SK-N-MC (cell line): ENCODE data around the gene C1QL2.

Experiments used
- DNase-seq: peaks from one replicate; pipeline ENCODE4 v3.0.0-alpha.2; 2011; ENCODE audit warnings: low read depth, low spot score
- H3K27ac ChIP-seq: fragments of 200-600 bp; sonication (generic); 2 replicates; pipeline ENCODE4 v1.5.1; 2016; ENCODE audit warnings: mixed run types
- H3K36me3 ChIP-seq: fragments of 200-600 bp; sonication (generic); 2 replicates; pipeline ENCODE4 v1.6.1; 2017; ENCODE audit warnings: antibody characterized with exemption, low read length, mixed read lengths; ENCODE audit not compliant: insufficient read depth
- H3K4me3 ChIP-seq: fragments of 200-600 bp; sonication (generic); 2 replicates; pipeline ENCODE4 v1.5.1; 2016
- H3K9ac ChIP-seq: fragments of 200-600 bp; sonication (generic); 2 replicates; pipeline ENCODE4 v1.8.0; 2017; ENCODE audit warnings: mixed run types, mixed read lengths; ENCODE audit not compliant: insufficient read length
- H3K9me3 ChIP-seq: fragments of 200-600 bp; sonication (generic); 2 replicates; pipeline ENCODE4 v1.6.1; 2017; ENCODE audit warnings: low read depth, mild to moderate bottlenecking, antibody characterized with exemption, low read length, moderate library complexity, mixed read lengths
- EZH2 ChIP-seq: fragments of 200-600 bp; sonication (generic); IDR thresholded peaks from one replicate; pipeline ENCODE4 v1.6.1; 2017; ENCODE audit warnings: antibody characterized with exemption
- FOXP2 ChIP-seq: optimal IDR thresholded peaks from 2 replicates; pipeline ENCODE3; 2011; ENCODE audit warnings: mild to moderate bottlenecking, moderate library complexity; ENCODE audit not compliant: insufficient read depth; ENCODE audit errors: extremely low read length, control extremely low read depth
- POLR2AphosphoS5 ChIP-seq: IDR thresholded peaks from 2 replicates; pipeline ENCODE4 v1.6.1; 2012; ENCODE audit warnings: mild to moderate bottlenecking, low read depth, low read length, borderline replicate concordance

Gene C1QL2

DNA sequence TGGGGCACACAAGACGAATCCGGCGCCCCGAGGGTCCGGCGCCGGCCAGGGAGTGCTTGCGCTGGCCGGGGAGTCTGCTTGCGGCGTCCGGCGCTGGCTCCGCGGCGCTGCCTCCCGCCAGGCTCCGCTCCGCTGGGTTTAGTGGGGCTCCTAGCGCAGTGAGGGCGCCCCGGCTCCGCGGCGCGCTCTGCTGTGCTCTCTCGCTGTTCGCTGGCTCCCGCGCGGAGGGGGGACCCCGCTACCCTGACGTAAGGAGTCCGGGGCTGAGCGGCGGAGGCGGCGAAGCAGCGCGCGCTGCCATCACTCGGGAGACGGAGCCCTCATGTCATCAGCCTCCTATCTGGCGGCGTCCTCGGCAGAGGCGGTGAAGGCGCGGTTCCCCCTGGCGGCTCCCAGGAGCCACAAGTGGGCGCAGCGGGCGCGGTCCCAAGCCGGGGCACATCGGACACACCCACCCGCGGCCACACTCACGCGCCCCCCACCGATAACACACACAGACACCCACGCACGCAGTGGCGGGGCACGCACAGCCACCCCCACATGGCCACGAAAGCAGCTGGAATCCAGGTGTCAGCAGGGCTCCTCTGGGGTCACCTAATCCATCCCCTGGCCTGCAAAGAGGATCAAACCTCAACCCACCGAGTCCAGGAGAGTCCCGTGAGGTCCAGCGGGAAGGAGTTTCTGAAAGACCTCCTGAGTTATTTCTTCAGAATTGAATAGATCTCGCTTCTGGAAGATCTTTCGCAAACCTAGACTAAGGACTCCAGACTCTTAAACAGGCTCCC, at the start of gene C1QL2:
TSS of gene C1QL2 (minus strand) at position 189 of the 785 bp plus-strand sequence. CDS start 482 bp downstream, outside the sequence.
- H3K9ac ChIP-seq: no peak within 1 kb of the TSS
- H3K4me3 ChIP-seq: no peak within 1 kb of the TSS
- no peak within 1 kb of the TSS for H3K27ac ChIP-seq
- H3K36me3 ChIP-seq: no peaks in the 10 kb centered on the region
- DNase-seq: no peak
- no peaks in the 10 kb centered on the region for H3K9me3 ChIP-seq
- no peak for TF ChIP-seq POLR2AphosphoS5
- TF ChIP-seq EZH2: peak; percentile 89
- TF ChIP-seq FOXP2: no peak

DNA sequence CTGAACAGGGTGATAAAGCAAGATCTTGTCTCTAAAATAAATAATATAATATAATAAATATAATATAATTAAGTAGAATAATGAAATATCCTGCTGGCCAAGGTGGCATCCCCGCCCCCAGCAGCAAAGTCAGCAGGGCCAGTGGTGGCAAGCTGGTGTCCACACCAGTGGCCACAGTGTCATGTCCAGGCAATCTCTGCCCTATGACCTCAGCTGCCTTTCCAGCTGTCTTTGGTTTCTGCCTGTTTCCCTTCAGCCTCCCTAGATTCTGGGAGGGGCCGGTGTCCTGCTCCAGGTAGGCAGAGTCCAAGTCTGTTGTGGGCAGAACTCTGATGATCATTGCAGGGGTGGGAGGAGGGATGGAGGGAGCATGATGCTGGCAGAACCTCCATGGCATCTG, 48.9 kb upstream of the C1QL2 start:
- TF ChIP-seq FOXP2 (no peak), EZH2 (no peak), POLR2AphosphoS5 (no peak)
- DNase-seq: no peak
- Histone ChIP-seq H3K9me3 (no peaks in the 10 kb centered on the region), H3K9ac (no peak overlapping the region), H3K4me3 (no peak overlapping the region), H3K36me3 (no peaks in the 10 kb centered on the region), H3K27ac (no peak overlapping the region)

DNA sequence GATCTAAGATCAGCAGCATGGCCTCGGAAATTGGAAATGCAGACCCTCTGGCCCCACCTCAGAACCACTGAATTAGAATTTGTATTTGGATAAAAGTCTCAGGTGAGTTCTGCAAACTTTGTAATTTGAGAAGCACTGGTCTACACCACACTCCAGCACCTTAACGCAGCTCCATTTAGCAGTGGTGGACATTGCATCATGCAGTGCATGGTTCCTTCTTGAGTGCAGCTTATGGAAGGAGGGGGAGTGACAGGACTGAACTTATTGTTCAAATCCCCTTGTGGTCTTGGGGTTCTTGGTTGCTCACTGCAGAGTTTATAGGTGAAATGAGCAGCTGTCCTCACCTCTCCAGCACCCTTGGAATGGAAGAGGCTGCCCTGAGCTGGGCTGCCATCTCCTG, 47.6 kb upstream of the C1QL2 start:
- Histone ChIP-seq H3K4me3 (no peak overlapping the region), H3K27ac (no peak overlapping the region), H3K9ac (no peak overlapping the region), H3K9me3 (no peaks in the 10 kb centered on the region), H3K36me3 (no peaks in the 10 kb centered on the region)
- DNase-seq: no peak
- TF ChIP-seq FOXP2 (no peak), EZH2 (no peak), POLR2AphosphoS5 (no peak)

DNA sequence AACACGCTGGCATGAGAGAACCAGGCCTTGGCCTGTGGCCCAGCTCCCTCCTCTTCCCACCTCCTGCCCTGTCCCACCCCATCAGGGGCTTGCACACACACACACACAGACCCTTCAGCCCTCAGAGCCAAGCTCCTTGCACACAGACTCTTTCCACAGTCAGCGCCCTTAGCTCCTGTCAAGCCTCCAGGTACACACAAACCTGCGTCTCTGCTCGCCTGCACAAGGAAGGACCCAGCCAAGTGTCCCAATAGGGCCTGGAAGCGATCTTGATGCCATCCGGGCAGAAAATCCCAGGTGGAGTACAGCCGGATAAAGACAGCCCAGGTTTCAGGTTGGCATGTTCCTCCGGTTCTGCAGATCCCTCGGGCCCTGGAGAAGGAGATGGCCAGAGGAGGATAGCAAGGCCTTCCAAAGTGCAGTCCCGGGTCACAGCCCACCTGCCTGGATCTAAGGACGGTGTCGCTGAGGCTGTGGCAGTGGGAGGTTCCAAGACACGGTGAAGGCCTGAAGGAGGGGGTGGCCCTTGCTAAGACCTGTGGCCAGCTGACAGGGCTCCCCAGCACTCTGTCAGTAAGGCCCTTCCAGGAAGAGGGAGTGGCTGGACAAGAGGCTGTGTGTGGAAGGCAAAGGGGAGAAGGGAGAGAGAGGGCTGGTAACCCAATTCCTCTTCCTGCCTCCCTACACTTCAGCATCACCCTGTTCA, 46.6 kb upstream of the C1QL2 start:
- H3K27ac ChIP-seq: no peak overlapping the region
- no peaks in the 10 kb centered on the region for H3K9me3 ChIP-seq
- no peak overlapping the region for H3K9ac ChIP-seq
- no peaks in the 10 kb centered on the region for H3K36me3 ChIP-seq
- TF ChIP-seq EZH2: no peak
- TF ChIP-seq FOXP2: no peak
- TF ChIP-seq POLR2AphosphoS5: no peak
- H3K4me3 ChIP-seq: no peak overlapping the region
- no peak for DNase-seq

DNA sequence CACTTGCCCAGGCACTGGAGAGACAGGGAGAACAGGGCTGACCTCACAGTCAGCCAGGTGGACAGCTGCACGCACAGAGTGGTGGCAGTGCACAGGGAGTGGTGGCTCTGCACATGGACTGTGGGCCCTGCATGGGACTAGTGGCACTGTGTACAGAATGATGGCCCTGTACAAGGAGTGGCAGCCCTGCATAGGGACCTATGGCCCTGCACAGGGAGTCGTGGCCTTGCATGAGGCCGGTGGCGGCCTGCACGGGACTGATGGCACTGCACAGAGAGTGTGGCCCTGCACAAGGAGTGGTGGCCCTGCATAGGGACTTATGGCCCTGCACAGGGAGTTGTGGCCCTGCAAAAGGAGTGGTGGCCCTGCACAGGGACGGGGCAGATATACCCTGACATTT, 46.0 kb upstream of the C1QL2 start:
- H3K4me3 ChIP-seq: no peak overlapping the region
- no peaks in the 10 kb centered on the region for H3K36me3 ChIP-seq
- H3K9me3 ChIP-seq: no peaks in the 10 kb centered on the region
- no peak overlapping the region for H3K9ac ChIP-seq
- no peak for TF ChIP-seq FOXP2
- no peak for TF ChIP-seq EZH2
- TF ChIP-seq POLR2AphosphoS5: no peak
- H3K27ac ChIP-seq: no peak overlapping the region
- DNase-seq: no peak

DNA sequence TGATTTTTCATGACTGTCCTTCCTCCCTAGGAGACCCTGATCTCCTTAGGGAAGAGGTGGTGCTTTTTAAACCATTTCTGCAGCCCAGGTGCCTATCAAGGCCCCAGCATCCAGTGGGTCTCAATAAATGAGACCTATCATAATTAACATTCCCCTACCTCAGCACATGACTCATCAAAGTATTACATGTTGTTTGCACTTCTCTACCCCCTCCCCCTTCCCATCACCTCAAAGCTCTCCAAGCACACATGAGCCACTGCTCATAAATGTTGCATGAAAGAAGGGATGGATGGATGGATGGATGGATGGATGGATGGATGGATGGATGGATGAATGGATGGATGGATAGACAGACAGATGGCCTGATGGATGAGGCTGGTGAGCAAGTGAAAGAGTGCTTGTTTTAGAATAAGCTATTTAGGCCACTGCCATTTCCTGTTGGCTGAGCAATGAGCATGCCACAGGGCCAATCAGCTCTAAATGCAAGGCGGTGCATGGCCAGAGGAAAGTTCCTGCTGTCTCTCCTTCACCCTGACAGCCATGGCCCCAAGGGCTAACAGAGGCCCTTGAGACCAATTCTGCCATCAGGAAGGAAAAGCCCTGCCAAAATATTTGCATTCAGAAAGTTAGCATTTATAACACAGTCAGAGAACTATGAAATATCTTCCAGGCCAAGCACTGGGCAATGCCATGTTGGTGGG, 44.2 kb upstream of the C1QL2 start:
- Histone ChIP-seq H3K9me3 (no peaks in the 10 kb centered on the region), H3K36me3 (no peaks in the 10 kb centered on the region), H3K9ac (no peak overlapping the region), H3K4me3 (no peak overlapping the region), H3K27ac (no peak overlapping the region)
- DNase-seq: no peak
- TF ChIP-seq FOXP2: no peak
- no peak for TF ChIP-seq POLR2AphosphoS5
- TF ChIP-seq EZH2: no peak

DNA sequence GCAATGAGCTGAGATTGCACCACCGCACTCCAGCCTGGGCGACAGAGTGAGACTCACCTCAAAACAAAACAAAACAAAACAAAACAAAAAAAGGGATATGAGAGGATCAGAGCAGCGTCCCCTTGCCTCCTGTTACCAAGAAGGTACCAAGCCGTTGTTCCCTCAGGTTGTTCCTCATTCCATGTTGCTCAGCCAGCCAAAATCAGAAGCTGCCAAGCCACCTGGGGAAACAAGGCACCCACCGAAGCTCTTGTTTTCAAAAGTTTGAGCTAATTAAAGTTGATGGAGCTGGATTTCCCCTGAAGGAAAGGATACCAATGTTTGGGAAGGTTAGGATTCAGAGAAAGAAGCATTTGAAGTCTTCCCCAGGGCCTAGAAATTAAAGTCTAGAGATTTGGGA, 43.3 kb upstream of the C1QL2 start:
- H3K36me3 ChIP-seq: no peaks in the 10 kb centered on the region
- H3K9ac ChIP-seq: no peak overlapping the region
- DNase-seq: no peak
- no peaks in the 10 kb centered on the region for H3K9me3 ChIP-seq
- no peak for TF ChIP-seq POLR2AphosphoS5
- TF ChIP-seq FOXP2: no peak
- no peak for TF ChIP-seq EZH2
- H3K27ac ChIP-seq: no peak overlapping the region
- H3K4me3 ChIP-seq: no peak overlapping the region

DNA sequence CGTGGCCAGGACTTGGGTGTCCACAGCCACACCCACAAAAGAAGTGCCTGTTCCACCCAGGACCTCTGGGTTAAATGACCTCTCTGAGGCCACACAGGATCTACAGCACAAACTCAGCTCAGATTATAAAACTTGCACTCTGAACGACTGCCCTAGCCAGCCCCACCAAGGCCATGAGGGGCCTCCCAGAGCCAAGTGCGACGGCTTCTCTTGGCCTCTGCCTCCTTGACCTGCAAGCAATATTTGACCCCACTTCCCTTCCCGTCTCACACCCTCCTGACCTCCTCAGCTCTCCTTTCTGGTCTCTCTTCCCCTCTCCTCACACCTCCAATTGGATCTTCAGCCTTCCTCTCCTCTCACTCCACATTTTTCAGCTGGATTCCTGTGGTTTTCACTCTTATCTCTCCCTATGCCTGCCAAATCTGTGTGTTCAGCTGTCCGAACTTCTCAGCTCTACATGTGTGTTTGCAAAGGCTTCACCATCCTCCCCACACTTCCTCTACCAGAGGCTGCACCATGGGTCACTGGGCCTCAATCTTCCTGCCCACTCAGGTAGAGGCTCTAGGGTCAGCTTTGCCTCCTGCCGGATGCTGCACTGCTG, 39.8 kb upstream of the C1QL2 start:
- Histone ChIP-seq H3K36me3 (no peaks in the 10 kb centered on the region), H3K27ac (peak overlapping the region; percentile 3; the same call in 1 of the 2 replicates), H3K9me3 (0 out of 2 replicates have a peak, but pooled peaks cover 4% of the 10 kb centered on the region), H3K4me3 (no peak overlapping the region), H3K9ac (no peak overlapping the region)
- no peak for TF ChIP-seq FOXP2
- TF ChIP-seq EZH2: no peak
- TF ChIP-seq POLR2AphosphoS5: no peak
- DNase-seq: no peak
